HG02885 (cell line): Measurements from ENCODE around the gene TM9SF1.

Experiments
- ATAC-seq: cut with Tn5 transposase; IDR thresholded peaks from one replicate; pipeline ENCODE4 v1.9.1; 2021; ENCODE audit warnings: mild to moderate bottlenecking; ENCODE audit not compliant: unreplicated experiment, poor library complexity

The TM9SF1 gene

DNA sequence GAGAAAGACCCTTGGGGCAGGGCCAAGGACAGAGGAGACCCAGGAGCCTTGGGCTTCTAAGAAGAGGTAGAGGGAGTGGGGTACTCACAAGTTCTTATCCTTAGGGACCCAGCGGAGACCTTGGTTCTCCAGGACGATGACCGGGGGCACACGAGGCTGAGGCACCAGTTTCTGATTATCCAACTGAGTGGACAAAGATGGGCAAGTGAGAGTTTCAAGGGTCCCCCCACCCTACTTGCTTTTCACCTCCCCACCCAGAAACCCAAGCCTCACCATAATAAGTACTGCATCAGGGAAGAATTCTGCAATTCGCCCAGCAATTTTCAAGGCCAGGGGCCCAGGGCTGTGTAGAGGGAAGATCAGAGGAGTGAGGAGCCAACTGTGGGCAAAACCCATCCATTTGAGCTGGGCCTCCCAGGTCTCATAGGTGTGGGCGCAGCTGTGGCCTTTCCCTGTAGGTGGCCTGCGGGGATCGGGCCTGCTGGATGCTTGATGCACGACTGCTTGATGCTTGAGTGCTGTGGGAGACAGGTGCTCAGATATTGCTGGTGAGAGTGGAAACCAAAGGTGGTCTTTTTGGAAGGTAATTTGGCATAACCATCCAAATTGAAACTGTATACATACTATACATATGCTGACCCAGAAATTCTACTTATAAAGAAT, 55.8 kb downstream of the TM9SF1 start:
- no peak for ATAC-seq
